ENCODE data around the gene CPA2.
A peak's percentile ranks its signal among the peaks of the same experiment; 100 is the strongest.

CPA2 gene

DNA sequence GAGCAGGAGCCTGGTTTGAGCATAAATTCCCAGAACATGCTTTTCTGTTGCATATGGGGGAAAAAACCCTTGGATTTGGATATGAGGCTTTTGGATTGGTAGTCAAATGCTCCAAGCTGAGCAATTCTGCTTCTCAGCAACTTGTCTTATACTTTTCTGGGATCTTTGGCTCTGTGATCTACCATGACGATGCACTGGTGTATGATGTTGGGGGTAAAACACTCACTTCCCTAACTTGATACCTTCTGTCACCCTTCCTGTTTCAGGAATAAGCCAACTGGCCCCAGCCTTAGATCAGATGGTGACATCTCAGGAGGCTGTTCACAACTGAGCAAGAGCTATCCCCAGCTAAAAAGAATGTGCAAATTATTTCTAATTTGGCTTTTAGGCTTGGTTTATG is 13.2 kb downstream of the CPA2 start:
- DNase-seq (ENCODE audit: low read depth): no peak

DNA sequence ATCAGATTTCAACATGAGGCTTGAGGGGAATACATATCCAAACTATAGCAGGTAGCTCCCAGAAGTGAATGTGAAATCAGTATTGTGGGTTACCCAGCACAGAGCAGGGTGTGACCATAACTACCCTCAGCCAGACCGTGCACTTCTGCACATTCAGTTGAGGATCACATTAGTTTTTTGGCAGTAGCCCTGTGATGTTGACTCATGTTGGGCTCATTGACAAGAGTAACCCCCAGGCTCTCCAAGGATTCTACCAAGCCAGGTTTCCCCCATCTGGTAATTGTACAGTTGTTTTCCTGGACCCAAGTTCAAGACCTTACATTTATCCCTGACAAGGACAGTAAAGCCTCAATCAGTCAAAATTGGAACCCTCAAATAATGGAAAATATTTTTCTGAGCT is 14.6 kb downstream of the CPA2 start:
- DNase-seq (ENCODE audit: low read depth): peak; percentile 44

DNA sequence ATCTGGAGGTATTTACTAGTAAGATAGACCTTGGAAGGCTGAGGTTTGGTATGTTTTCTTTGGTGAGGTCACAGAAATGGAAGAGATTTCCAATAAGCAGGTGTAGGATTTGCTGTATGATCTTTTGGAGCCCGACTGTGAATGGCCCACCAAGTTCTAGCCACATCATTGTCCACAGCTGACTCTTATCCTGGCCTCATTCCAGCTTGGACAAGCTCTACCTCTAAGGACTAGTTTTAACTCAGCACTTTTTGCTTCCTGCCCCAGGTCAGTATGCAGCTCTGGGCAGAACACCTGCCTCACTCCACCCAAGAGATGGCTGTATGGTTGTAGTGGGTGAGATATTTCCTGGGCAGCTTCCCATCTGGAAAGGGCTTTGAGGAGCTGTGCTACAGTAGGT is 20.2 kb downstream of the CPA2 start:
- no peak for DNase-seq (ENCODE audit: low read depth)

DNA sequence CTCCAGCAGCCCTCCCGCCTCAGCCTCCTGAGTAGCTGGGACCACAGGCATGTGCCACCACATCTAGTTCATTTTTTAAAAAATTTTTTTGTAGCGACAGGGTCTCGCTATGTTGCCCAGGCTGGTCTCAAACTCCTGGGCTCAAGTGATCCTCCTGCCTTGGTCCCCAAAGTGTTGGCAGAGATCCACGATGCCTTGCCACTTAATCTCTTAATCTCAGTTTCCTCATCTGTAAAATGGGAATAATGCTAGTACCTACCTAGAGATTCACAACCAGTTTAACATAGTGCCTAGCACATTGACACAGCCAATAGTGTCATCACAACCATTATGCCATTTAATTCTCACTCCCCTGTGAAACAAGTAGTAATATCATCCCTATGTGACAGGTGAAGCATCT is 21.5 kb downstream of the CPA2 start:
- DNase-seq (ENCODE audit: low read depth): no peak

DNA sequence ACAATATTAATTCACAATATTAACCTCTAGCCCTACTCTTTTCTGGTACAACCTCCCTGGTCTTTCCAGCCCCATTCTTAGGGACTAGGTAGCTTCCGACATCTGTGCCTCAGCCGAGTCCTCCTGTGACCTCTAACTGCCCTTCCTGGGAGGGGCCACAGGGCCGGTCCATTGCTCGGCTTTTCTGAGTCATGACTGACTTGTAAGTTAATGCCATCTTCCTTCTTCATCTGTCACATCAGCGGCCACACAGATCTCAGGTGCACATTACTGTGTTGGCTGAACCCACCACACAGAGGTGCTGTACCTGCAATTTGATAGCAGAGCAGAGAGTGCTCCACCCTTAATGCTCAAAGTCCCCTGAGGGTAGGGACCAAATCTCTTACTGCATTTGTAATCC is 22.2 kb downstream of the CPA2 start:
- no peak for DNase-seq (ENCODE audit: low read depth)

DNA sequence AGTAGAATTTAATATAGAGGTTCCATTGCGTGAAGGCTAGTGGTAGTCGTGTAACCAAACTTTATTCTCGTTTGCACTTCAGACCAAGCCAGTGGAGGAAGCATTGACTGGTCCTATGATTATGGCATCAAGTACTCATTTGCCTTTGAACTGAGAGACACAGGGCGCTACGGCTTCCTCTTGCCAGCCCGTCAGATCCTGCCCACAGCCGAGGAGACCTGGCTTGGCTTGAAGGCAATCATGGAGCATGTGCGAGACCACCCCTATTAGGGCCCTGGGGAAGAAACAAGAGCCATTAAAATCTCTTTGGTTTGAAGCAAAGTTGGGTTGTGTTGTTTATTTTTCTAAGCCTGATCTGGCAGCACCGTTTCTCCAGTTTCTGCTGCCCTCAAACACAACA is 22.8 kb downstream of the CPA2 start:
- no peak for DNase-seq (ENCODE audit: low read depth)

DNA sequence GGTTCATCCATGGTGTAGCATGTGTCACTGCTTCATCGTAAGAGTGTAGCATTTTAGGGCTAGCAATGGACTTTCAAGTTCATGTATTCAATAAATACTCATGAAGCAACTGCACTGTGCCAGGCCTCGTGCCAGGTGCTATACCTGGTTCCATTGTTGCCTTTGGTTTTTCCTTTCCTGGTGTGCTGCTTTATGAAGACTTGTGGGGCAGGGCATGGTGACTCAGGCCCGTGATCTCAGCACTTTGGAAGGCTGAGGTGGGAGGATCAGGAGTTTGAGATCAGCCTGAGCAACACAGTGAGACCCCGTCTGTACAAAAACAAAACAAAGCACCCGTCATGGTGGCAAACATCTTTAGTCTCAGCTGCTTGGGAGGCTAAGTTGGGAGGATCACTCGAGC is 24.1 kb downstream of the CPA2 start:
- no peak for DNase-seq (ENCODE audit: low read depth)

DNA sequence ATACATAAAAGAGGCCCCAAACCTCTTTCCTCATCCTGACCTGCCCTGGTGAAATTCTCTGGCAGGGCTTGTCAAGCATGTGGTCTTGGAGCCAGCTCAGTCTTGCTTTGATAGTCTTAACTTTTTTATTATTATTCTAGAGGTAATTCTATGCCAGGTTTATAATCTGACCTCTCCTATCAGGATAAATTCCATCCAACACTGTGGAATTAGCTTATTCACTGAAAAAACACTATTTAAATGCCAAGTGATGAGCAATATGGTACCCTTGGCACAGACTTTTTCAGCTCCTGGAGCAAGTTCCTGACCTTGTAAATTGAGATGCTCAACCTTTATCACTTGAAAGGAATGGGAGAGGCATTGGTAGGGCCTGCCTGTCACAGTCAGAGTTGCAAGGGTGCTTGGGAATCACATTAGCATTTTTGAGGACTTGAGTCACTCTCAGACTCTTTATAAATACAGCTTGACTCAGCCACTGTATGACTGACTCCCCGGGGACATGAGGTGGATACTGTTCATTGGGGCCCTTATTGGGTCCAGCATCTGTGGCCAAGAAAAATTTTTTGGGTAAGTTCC is 26.1 kb downstream of the CPA2 start, which contains the start of gene CPA4:
Gene CPA4, plus strand, starts transcription at position 480 of the 576 bp plus-strand sequence. Its CDS starts 20 bp downstream, at position 500.
- peak; percentile 99 for DNase-seq (ENCODE audit: low read depth)

DNA sequence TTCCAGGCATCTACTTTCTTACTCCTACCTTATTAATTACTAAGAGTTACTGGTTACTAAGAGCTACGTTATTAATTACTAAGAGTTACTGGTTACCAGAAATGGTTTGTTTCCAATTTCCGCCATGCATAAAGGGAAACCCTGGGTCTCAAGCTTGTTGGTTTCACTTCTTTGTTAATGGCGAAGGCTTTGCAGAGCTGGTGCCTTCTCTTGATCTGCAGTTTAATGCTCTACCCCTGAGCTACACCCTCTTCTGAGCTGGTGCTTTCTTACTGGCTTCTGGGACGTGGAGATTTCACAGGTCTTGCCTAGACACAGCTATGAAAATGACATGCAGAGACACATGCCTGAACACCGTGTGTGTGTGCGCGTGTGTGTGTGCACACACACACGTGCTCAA is 26.9 kb downstream of the CPA2 start:
- DNase-seq (ENCODE audit: low read depth): no peak

DNA sequence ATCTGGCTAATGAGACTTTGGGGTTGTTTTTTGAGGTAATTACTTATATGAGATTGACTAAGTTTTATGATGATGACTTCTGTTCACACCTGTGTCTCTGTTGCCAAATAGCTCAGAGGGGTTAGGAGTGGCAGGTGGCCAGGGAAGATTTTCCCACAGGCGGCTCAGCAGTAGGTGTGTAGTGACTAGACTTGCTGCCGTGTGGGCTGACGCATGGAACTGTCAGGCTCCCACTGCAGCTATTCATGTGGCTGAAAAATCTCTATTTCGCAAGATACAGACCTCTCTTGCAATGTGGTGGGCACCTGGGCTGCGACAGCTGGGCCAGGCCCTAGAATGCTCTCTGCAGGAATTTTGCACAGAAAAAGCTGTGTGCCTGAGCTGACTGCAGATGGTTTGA is 27.7 kb downstream of the CPA2 start:
- DNase-seq (ENCODE audit: low read depth): no peak

DNA sequence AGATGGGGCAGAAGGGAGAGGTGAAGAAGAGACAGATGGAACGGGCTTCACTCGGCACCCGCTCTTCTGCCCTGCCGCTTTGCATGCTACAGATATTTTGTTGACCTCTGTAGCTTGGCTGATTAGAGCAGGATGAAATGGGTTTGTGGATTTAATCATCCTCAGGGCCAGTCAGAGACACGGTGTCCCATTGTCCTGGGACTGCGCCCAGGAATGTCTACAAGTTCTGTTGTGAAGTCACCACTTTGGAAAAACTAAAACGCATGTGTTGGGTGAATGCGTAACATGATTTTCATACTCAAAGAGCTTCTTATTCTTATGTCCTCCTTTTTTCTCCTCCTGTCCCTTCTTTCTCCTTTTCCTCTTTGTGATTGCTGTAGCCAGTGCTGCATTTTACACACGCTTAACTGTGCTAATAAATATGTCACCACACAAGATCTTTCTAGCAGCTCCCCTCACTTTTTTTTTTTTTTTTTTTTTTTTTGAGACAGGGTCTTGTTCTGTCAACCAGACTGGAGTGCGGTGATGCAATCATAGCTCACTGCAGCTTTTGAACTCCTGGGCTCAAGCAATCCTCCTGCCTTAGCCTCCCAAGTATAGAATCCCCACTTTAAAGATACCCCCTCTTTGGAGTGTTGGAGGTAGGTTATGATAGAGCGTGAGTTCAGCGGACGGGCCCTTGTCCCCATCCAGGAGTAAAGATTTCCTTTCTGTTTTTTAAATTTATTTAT is 29.7 kb downstream of the CPA2 start:
- peak; percentile 49 for DNase-seq (ENCODE audit: low read depth)

DNA sequence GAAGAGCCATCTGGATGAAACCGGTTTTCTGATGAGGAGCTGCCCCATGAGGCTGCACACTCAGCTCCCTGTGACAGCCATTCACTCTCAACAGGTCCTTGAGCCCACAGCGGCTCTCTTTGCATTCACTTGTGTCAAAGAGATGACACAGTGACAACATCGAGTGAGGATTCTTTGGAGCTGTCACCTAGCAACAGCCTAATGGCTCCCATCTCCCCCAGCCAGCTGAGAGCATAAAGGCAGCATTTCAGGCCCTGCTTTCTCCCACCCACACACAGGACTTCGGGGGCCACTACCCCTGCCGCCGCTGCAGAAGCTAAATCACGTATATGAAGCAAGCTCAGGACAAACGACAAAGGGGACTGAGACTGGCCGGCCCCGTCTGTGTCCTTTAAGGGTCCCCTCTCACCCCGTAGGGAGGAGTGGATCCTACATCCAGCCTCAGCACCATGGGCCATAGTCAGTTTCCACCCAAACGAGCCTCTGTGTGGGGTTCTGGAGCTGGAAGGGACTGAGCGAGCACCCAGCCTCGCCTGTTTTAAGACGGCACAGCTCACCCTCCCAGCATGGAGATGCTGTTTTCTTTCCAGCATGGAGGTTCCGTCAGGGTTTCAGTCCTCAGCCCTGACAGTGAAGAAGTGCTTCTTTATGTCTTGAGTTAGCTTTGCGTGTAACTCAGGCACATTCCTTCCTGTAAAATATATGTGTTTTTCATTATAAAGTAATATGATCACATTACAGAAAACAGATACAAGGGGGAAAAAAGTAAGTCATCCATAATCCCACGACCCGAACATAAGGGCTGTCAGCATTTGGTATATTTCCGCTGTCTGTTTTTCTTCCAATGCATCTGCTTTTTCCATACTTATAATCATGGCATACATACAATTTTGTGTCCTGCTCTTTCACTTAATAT is 31.2 kb downstream of the CPA2 start:
- DNase-seq (ENCODE audit: low read depth): no peak

DNA sequence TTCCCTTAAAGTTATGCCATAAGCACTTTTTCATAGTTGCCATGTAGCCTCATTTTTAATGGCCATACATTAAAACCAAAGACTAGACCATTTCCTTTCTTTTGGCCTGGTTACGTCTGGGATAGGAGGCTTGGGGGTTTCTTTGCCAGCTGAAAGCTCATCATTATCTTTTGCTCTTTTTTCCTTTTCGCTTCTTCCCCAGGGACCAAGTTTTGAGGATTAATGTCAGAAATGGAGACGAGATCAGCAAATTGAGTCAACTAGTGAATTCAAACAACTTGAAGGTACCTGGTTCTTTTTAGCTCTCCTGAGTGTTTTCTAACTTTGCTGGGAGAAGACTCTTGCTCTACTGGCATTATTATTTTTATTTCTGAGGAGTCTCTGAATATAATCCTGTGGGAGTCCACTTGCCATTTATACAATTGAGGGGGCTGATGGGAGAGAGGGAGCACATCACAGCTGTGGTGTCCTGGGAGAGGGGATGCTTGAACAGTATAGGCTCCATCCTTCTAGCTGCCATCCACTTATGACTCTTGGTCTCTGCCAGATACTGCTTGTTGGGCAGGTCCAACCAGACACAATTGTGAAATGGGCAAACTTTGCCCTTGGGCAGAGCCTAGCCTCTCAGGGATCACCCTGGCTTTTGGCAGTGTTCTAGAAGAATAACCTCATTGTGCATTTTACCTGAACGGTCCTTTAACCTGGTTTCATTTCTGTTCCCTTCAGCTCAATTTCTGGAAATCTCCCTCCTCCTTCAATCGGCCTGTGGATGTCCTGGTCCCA is 32.1 kb downstream of the CPA2 start:
- no peak for DNase-seq (ENCODE audit: low read depth)

DNA sequence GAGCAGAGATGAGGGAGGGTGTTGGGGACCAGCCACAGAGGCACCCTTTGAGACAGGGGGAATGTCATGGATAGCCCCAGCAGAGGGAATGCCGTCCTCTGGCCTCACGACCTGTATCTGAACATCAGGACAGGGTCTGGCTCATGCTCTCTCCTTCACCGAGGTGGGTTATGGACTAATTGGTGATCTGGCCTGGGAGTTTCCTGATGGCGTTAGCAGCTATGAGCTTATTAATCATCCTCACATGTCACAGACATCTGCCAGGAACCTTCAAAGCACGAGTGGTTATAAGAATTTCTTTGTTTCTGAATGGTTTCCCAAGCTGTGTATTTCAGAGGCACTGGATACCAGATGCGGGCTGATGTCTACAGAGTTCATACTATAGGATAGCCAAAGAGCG is 33.2 kb downstream of the CPA2 start:
- DNase-seq (ENCODE audit: low read depth): no peak

DNA sequence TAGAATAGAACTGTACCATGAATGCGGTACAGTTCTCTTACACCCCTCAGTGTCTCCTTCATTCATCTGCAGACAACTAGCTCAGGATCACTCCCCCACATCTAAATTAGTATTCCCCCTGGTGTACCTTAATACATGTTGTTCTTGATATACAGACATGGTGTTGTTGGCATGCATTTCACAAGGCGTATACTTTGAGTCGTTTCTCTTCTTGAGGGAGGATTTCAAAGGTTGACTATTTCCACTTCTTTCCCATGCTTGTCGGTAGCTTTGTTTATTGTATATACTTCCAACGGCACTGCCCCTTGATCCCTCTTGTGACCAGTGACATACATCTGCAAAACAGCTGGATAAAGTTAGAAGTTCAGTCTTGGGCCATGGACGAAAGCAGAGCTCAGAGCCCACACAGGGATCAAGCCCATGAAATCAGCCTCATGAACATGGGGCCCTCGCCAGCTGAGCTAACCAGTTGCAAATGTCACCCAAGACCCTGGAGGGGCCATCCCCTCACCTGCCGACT is 34.9 kb downstream of the CPA2 start:
- DNase-seq (ENCODE audit: low read depth): no peak

DNA sequence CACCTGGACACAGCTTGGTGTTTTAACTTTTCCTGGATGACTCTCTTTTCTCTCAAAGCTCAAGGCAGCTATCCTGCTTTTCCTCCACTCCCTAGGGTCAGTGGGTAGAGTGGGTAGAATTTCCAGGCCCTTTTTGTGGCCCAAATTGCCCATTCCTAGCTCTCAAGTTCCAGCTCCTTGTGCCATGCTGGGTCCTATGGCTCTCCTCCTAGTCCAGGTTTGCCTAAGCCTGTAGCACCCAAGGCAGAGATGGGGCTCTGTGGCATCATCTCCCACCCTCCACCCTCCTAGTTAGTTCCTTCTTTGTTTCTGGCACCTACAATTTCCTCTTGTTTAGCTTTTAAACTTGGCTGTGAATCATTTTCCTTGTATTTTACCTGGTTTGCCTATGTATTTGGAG is 36.0 kb downstream of the CPA2 start:
- no peak for DNase-seq (ENCODE audit: low read depth)

DNA sequence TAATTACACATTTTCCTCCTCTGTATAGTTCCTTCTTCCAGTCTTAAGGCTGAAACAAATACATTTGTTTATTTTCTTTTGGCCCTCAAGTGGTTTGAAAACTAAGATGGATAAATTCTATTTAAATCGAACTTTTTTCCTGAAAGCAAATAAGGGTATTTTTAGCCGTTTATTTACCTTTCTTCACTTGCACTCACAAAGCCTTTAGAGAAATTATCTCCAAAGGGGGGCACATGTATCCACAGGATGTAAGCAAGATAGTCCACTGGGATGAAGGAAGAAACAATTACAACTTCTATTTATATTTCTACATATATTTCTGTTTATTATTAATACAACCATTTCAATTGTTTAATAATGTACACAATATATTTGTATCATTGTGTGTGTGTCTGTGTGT is 36.5 kb downstream of the CPA2 start:
- no peak for DNase-seq (ENCODE audit: low read depth)

DNA sequence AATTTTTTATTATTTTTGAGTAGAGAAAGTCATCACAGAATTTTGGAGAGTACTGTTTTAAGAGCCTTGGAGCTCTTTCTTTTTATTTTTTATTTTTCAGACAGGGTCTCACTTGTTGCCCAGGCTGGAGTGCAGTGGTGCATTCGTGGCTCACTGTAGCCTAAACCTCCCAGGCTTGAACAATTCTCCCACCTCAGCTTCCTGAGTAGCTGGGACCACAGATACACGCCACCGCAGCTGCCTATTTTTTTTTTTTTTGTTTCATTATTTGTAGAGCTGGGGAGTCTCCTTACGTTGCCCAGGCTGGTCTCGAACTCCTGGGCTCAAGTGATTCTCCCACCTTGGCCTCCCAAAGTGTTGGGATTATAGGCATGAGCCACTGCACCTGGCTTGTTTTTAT is 36.9 kb downstream of the CPA2 start:
- no peak for DNase-seq (ENCODE audit: low read depth)

DNA sequence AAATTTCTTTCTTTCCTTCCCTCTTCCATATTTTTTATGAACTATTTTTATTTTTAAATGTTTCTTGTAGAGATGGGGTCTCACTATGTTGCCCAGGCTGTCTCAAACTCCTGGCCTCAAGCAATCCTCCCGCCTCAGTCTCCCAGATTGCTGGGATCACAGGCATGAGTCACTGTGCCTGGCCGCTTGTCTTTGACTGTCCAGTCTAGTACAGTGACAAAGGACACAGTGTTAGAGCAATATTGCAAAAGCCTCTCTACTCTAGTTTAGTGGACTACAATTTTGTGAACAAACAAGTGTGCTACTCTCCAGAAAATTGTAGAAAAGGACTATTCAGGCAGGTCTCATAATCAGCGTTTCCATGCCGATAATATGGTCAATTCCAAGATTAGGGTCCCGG is 37.3 kb downstream of the CPA2 start:
- DNase-seq (ENCODE audit: low read depth): no peak

DNA sequence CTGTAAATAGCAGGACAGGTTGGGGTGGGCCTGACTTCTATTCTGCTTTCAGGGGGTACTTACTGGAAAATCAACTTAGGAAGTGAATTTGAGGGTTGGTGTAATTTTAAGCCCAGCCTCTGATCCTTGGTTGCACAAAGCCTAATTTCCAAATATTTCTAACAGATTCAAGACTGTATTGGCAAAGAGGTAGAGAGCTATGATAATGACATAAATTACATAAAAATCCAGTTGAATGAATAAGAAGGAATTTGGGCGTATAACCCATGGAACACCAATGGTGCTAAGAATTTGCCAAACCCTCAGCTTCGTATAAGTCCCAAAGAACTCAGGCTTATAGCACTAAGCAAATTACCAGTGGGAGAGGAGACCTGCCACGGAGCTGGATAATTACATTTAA is 38.2 kb downstream of the CPA2 start:
- no peak for DNase-seq (ENCODE audit: low read depth)

DNA sequence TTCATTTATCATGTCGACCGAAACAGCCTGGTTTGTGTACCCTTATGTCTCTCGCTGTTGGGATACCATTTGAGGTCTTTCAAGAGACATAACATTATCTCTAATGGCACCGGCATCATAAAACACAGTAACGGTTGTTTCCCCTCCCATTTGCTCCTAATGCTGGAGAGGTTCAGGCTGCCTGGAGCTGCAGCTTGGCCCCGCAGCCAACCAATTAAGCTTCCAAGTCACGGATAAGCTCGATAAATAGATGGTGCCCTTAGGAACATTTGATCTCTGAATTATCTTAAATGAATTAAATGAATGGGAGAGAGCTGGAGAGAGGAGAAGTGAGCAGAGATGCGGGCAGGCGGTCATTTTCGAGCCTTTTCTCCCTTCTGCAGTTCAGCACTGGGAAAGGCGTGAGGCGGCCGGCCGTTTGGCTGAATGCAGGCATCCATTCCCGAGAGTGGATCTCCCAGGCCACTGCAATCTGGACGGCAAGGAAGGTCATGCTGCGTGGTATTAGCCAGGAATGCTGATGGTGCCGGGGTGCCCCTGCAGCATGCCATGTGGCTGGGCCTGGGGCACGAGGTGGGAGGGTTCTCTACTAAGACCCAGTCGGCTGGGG is 38.9 kb downstream of the CPA2 start:
- DNase-seq (ENCODE audit: low read depth): no peak

DNA sequence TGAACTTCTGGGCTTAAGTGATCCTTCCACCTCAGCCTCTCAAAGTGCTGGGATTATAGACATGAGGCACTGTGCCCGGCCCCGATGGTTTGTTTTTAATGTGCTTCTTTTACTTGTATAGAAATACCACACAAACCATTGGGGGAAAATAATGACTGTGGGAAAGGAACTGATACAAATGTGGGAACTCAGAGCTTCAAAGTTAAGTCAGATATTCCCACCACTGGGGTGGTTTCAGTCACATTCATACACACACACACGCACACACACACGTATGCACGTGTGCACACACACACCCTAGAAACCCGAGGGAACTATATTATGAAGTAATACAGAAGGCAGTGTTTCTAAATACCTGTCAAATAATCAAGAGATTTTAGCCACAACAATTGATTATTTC is 43.3 kb downstream of the CPA2 start:
- no peak for DNase-seq (ENCODE audit: low read depth)

All from GM04503 (cell line).